Right lobe of liver (tissue), 4 donors: ENCODE measurements around the gene LHPP.

Source experiments
- POLR2A ChIP-seq: fragments of 450-650 bp; IDR thresholded peaks from one replicate; pipeline ENCODE4 v1.6.1; 2017; ENCODE audit warnings: antibody characterized with exemption, mild to moderate bottlenecking
- TF ChIP-seq, protein P1 (sequence below), 4 donors: fragments of 200-600 bp in 3 of 4; fragments of 450-650 bp in 1 of 4; IDR thresholded peaks; one replicate each; pipeline versions ENCODE4 v1.5.1 to v1.8.0; 2016 to 2022; ENCODE audit warnings: antibody characterized with exemption in 4 of 4, mild to moderate bottlenecking in 2 of 4
- donor health status: DM: no; HTN: no; CAD: no.
- donor health status: DM: no; HTN: no; CAD: no.
- donor health status: DM: no; HTN: yes; CAD: no.

DNA sequence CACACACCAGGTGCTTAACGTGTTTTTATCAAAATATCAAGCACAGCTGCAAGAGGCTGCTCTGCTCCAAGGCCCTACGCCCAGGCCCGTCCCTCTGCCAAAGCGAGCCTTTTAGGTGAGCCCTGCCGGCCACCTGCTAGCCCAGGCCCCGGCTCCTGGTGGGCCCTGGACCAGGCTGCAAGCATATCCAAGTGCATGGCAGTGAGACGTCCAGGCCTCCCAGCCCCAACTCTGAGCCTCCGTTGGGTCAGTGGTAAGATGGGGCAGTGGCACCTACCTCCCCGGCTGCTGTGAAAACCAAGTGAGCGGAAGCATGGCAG is 136.2 kb downstream of the LHPP start:
- TF ChIP-seq POLR2A: no peak
- TF ChIP-seq, protein P1, sequence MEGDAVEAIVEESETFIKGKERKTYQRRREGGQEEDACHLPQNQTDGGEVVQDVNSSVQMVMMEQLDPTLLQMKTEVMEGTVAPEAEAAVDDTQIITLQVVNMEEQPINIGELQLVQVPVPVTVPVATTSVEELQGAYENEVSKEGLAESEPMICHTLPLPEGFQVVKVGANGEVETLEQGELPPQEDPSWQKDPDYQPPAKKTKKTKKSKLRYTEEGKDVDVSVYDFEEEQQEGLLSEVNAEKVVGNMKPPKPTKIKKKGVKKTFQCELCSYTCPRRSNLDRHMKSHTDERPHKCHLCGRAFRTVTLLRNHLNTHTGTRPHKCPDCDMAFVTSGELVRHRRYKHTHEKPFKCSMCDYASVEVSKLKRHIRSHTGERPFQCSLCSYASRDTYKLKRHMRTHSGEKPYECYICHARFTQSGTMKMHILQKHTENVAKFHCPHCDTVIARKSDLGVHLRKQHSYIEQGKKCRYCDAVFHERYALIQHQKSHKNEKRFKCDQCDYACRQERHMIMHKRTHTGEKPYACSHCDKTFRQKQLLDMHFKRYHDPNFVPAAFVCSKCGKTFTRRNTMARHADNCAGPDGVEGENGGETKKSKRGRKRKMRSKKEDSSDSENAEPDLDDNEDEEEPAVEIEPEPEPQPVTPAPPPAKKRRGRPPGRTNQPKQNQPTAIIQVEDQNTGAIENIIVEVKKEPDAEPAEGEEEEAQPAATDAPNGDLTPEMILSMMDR (IDR thresholded peaks at IDR 0.05): no peak
